CD14-positive monocyte (primary cell): Measurements from ENCODE around the gene ELOVL3. TPM values are rescaled to one million over a fixed set of nuclear protein-coding genes. Genes with fewer than 3 reads are reported as not detected.
"Not testable (repeated sequence)": the region's sequence is repeated elsewhere in the genome, so short reads cannot be mapped to it uniquely, and the experiment has no call there.

Experiments
- DNase-seq, 3 donors: peaks; one replicate each; pipeline ENCODE4 v3.0.0-alpha.2; 2011 to 2022
- H2AFZ ChIP-seq: 2 replicates; pipeline ENCODE4 v1.6.0; 2012; ENCODE audit warnings: mild to moderate bottlenecking, low read depth, low read length, inconsistent platforms; ENCODE audit not compliant: insufficient read depth, poor library complexity, severe bottlenecking
- H3K27ac ChIP-seq, 2 donors: 1 replicate in 1 of 2; 2 replicates in 1 of 2; pipeline ENCODE4 v1.5.1; 2012 to 2013; ENCODE audit warnings: low read length in 2 of 2, control low read depth in 1 of 2, inconsistent platforms in 1 of 2, low read depth in 1 of 2, mild to moderate bottlenecking in 1 of 2
- H3K27me3 ChIP-seq, 2 donors: one replicate each; pipeline versions ENCODE4 v1.6.0 to v1.6.1; 2011 to 2013; ENCODE audit warnings: low read length in 2 of 2; ENCODE audit not compliant: control insufficient read depth in 2 of 2, insufficient read depth in 2 of 2
- H3K36me3 ChIP-seq, 2 donors: replicated peaks in 1 of 2; 1 replicate in 1 of 2; 2 replicates in 1 of 2; pipeline versions ENCODE4 v1.5.1 to v1.6.1; 2012 to 2013; ENCODE audit warnings: low read length in 2 of 2, control low read depth in 1 of 2, inconsistent platforms in 1 of 2, mild to moderate bottlenecking in 1 of 2; ENCODE audit not compliant: insufficient read depth in 2 of 2, control insufficient read depth in 1 of 2
- H3K4me1 ChIP-seq, 2 donors: 1 replicate in 1 of 2; 2 replicates in 1 of 2; pipeline versions ENCODE4 v1.5.1 to v1.6.1; 2012 to 2013; ENCODE audit warnings: low read length in 2 of 2, control low read depth in 1 of 2, inconsistent platforms in 1 of 2, mild to moderate bottlenecking in 1 of 2, moderate library complexity in 1 of 2; ENCODE audit not compliant: insufficient read depth in 2 of 2, control insufficient read depth in 1 of 2
- H3K4me2 ChIP-seq: replicated peaks from 2 replicates; pipeline ENCODE3; 2012; ENCODE audit warnings: low read length, moderate library complexity, mild to moderate bottlenecking; ENCODE audit not compliant: poor library complexity, severe bottlenecking; ENCODE audit errors: extremely low read depth
- H3K4me3 ChIP-seq, 3 experiments: fragments of 200-600 bp in 1 of 3; sonication (generic) in 1 of 3; replicated peaks in 1 of 3; 1 replicate in 2 of 3; 2 replicates in 1 of 3; pipeline ENCODE4 v1.5.1; 2011 to 2013; ENCODE audit warnings: low read length in 3 of 3, mild to moderate bottlenecking in 3 of 3, control low read depth in 2 of 3, low read depth in 2 of 3, inconsistent platforms in 1 of 3, moderate library complexity in 1 of 3
- H3K79me2 ChIP-seq: 2 replicates; pipeline ENCODE4 v1.6.0; 2012; ENCODE audit warnings: mild to moderate bottlenecking, control low read depth, inconsistent platforms, low read length, moderate library complexity; ENCODE audit not compliant: insufficient read depth
- H3K9ac ChIP-seq: 2 replicates; pipeline ENCODE4 v1.6.0; 2017; ENCODE audit warnings: low read length, mild to moderate bottlenecking; ENCODE audit not compliant: insufficient read depth, poor library complexity, severe bottlenecking
- H3K9me3 ChIP-seq, 2 donors: replicated peaks in 1 of 2; 1 replicate in 1 of 2; 2 replicates in 1 of 2; pipeline versions ENCODE4 v1.5.1 to v1.6.1; 2012 to 2013; ENCODE audit warnings: low read length in 2 of 2, control low read depth in 1 of 2; ENCODE audit not compliant: control insufficient read depth in 1 of 2, insufficient read depth in 1 of 2
- H4K20me1 ChIP-seq: 2 replicates; pipeline ENCODE4 v1.6.0; 2012; ENCODE audit warnings: mild to moderate bottlenecking, low read length, control low read depth, moderate library complexity; ENCODE audit not compliant: insufficient read depth
- H3K27ac Mint-ChIP-seq, 7 donors: one replicate each; pipeline ENCODE4 v1.8.0; 2020; ENCODE audit warnings: mild to moderate bottlenecking in 7 of 7, mixed read lengths in 7 of 7, moderate library complexity in 6 of 7, inconsistent platforms in 2 of 7
- H3K27me3 Mint-ChIP-seq, 3 donors: one replicate each; pipeline ENCODE4 v1.8.0; 2021 to 2022; ENCODE audit warnings: low read depth in 3 of 3, mild to moderate bottlenecking in 3 of 3, mixed read lengths in 3 of 3, moderate library complexity in 3 of 3, inconsistent platforms in 1 of 3
- H3K36me3 Mint-ChIP-seq, 2 donors: one replicate each; pipeline ENCODE4 v1.8.0; 2020; ENCODE audit warnings: mixed read lengths in 2 of 2, inconsistent platforms in 1 of 2, mild to moderate bottlenecking in 1 of 2
- H3K4me1 Mint-ChIP-seq: one replicate; pipeline ENCODE4 v1.8.0; 2020; ENCODE audit warnings: mild to moderate bottlenecking, mixed read lengths
- H3K4me3 Mint-ChIP-seq, 2 donors: one replicate each; pipeline ENCODE4 v1.8.0; 2020; ENCODE audit warnings: mild to moderate bottlenecking in 2 of 2, mixed read lengths in 2 of 2, moderate library complexity in 1 of 2
- H3K9me3 Mint-ChIP-seq, 7 donors: one replicate each; pipeline ENCODE4 v1.8.0; 2020 to 2022; ENCODE audit warnings: mixed read lengths in 7 of 7, mild to moderate bottlenecking in 6 of 7, moderate library complexity in 6 of 7, inconsistent platforms in 2 of 7
- CTCF ChIP-seq: fragments of 200-600 bp; IDR thresholded peaks from one replicate; pipeline ENCODE4 v1.8.0; 2022; ENCODE audit warnings: antibody characterized with exemption, mild to moderate bottlenecking
- WGBS: methylation state at CpG from one replicate; pipeline ENCODE4 v1.1.5; 2013; ENCODE audit warnings: missing lambda C conversion rate; ENCODE audit not compliant: insufficient coverage; 5-methylcytosine and 5-hydroxymethylcytosine counted together
- intact Hi-C, 2 donors: fragments of 100-400 bp; cut with micrococcal nuclease; formaldehyde crosslinking; loops; one replicate each; pipeline versions ENCODE4 v1.15.0 to v1.15.1; 2023
- polyA plus RNA-seq, 3 donors: library from polyadenylated mRNA; depleted of rRNA in 1 of 3; unstranded in 2 of 3; stranded (reverse) in 1 of 3; fragments of 300-500 nt in 2 of 3; fragments of >200 nt in 1 of 3; fragmentation: Illumina TruSeq in 2 of 3; gene quantifications; 1 replicate in 2 of 3; 2 replicates in 1 of 3; pipeline ENCODE4 v1.2.3, GENCODE V29; 2012 to 2021

Gene ELOVL3
- polyA plus RNA-seq, 3 donors: 1.5 to 3.2 (median 2.2) TPM

- 79% methylated on average over 2 of the region's 3 CpGs for WGBS
- TF ChIP-seq CTCF: no peak
- no peaks in the 10 kb centered on the region for H3K36me3 Mint-ChIP-seq
- no peak overlapping the region for H3K4me3 Mint-ChIP-seq
- peaks cover 0 to 3% (median 3%) of the 10 kb centered on the region in 3 donors for H3K27me3 Mint-ChIP-seq
- DNase-seq: no peak
- Histone ChIP-seq H3K4me3 (no peak overlapping the region), H3K4me1 (peaks cover 2 to 11% of the 10 kb centered on the region in 2 donors), H3K79me2 (no peaks in the 10 kb centered on the region), H3K36me3 (no peaks in the 10 kb centered on the region), H2AFZ (no peak overlapping the region), H3K27ac (no peak overlapping the region), H3K9ac (no peak overlapping the region), H4K20me1 (no peaks in the 10 kb centered on the region), H3K9me3 (peaks cover 12 to 28% of the 10 kb centered on the region in 2 donors), H3K4me2 (no peak overlapping the region), H3K27me3 (no peaks in the 10 kb centered on the region)
- H3K9me3 Mint-ChIP-seq: peaks cover 19 to 31% (median 27%) of the 10 kb centered on the region in 7 donors
- intact Hi-C loops: no loop called here
- H3K27ac Mint-ChIP-seq: peak overlapping the region in 2 of 7 donors; percentile 3 to 82
- H3K4me1 Mint-ChIP-seq: peaks cover 16% of the 10 kb centered on the region
Observed at GRCh38 chr10:102188298-102188940, 37.7 kb upstream of the ELOVL3 start.

- H3K36me3 ChIP-seq, H4K20me1 ChIP-seq, H3K36me3 Mint-ChIP-seq, intact Hi-C loops, H3K27me3 ChIP-seq, H3K79me2 ChIP-seq, H3K9ac ChIP-seq, H3K27me3 Mint-ChIP-seq: not testable (repeated sequence)
- Histone ChIP-seq H3K4me1 (peaks cover 2 to 11% of the 10 kb centered on the region in 2 donors), H2AFZ (peak overlapping the region; percentile 31), H3K4me3 (peak overlapping the region in 1 of 3 experiments; percentile 40), H3K9me3 (peaks cover 12 to 28% of the 10 kb centered on the region in 2 donors), H3K4me2 (peak overlapping the region; percentile 15), H3K27ac (peak overlapping the region in 1 of 2 donors; percentile 17)
- Mint-ChIP-seq H3K9me3 (peaks cover 19 to 29% (median 26%) of the 10 kb centered on the region in 7 donors), H3K27ac (peak overlapping the region in 2 of 7 donors; percentile 3 to 46), H3K4me1 (peaks cover 16% of the 10 kb centered on the region), H3K4me3 (peak overlapping the region; percentile 37 to 44)
- peak in 1 of 3 donors; percentile 11 for DNase-seq
- 81% methylated on average over 4 of the region's 7 CpGs for WGBS
Observed at GRCh38 chr10:102188941-102189898, 36.9 kb upstream of the ELOVL3 start.
